IMR-90 (cell line): ENCODE measurements around the gene ARF1.
A peak's percentile ranks its signal among the peaks of the same experiment; 100 is the strongest.

Experiments
- CEBPB ChIP-seq: IDR thresholded peaks from 2 replicates; pipeline ENCODE4 v1.6.1; 2012; ENCODE audit warnings: low read depth, low read length, improper control_type of control experiment
- CTCF ChIP-seq: conservative IDR thresholded peaks from 2 replicates; pipeline ENCODE4 v1.5.1; 2012; ENCODE audit warnings: mild to moderate bottlenecking, low read depth, low read length, improper control_type of control experiment
- MXI1 ChIP-seq: IDR thresholded peaks from 2 replicates; pipeline ENCODE4 v1.6.1; 2012; ENCODE audit warnings: low read depth, mild to moderate bottlenecking, low read length, moderate library complexity, borderline replicate concordance
- POLR2A ChIP-seq: IDR thresholded peaks from 2 replicates; pipeline ENCODE4 v1.6.1; 2012; ENCODE audit warnings: mild to moderate bottlenecking, low read depth, low read length
- RAD21 ChIP-seq: IDR thresholded peaks from 2 replicates; pipeline ENCODE4 v1.6.1; 2012; ENCODE audit warnings: low read length, improper control_type of control experiment
- USF2 ChIP-seq: fragments of 150-350 bp; IDR thresholded peaks from 2 replicates; pipeline ENCODE4 v1.6.1; 2017; ENCODE audit warnings: mild to moderate bottlenecking, antibody characterized with exemption, low read length, low read depth

- TF ChIP-seq RAD21 (no peak), CTCF (no peak), MXI1 (no peak), POLR2A (no peak), CEBPB (0 out of 2 replicates have a peak, but pooled peaks have one; percentile 40), USF2 (no peak)
Observed at GRCh38 chr1:228122921-228123441, 40.5 kb downstream of the ARF1 start.
